Neural cell (in vitro differentiated cells): ENCODE measurements around the gene ADARB2.

Experiments used
- CTCF ChIP-seq: fragments of 450-650 bp; IDR thresholded peaks from 2 replicates; pipeline ENCODE4 v1.5.1; 2014; ENCODE audit warnings: antibody characterized with exemption, mild to moderate bottlenecking, moderate library complexity; ENCODE audit not compliant: poor library complexity, severe bottlenecking
- EP300 ChIP-seq: fragments of 450-650 bp; conservative IDR thresholded peaks from 2 replicates; pipeline ENCODE4 v1.6.1; 2014; ENCODE audit warnings: antibody characterized with exemption, mild to moderate bottlenecking, moderate library complexity; ENCODE audit not compliant: poor library complexity, severe bottlenecking
- EZH2 ChIP-seq: fragments of 200-600, 300-800 bp; shearing (Covaris generic), sonication (generic); IDR thresholded peaks from 2 replicates; pipeline ENCODE4 v1.6.1; 2014; ENCODE audit warnings: antibody characterized with exemption, low read length, borderline replicate concordance, mild to moderate bottlenecking; ENCODE audit not compliant: insufficient read depth, poor library complexity, severe bottlenecking

- TF ChIP-seq CTCF, result no peak
- no peak for TF ChIP-seq EZH2
- TF ChIP-seq EP300, result no peak
Observed at GRCh38 chr10:1544209-1544673, 193.1 kb downstream of the ADARB2 start.
